ENCODE data around the gene MANBA.

MANBA gene

DNA sequence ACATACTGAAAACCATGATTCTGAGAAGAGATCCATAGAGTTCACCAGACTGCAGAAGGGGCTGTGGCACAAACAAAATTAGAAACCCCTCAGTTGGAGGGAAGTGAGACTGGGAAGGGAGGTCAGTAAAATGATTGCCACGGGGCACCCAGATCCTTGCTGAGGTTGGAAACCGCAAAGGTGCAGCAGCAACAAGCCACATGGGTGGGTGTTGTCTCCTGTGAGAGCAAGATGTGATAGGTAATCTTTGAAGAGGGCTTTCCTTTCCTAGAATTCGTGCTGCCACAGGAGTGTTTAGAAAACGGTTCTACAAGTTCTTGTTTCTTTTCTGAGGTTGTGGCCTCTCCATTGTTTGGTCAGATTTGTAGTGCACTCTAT is 174.1 kb downstream of the MANBA start:
- H3K27ac ChIP-seq: no peak overlapping the region
- TF ChIP-seq ZFX (IDR thresholded peaks at IDR 0.05; ENCODE audit: borderline replicate concordance): no peak
- no peak for TF ChIP-seq CTCF (IDR thresholded peaks at IDR 0.05)

GRCh38 chr4:102586002-102586643 is 174.6 kb downstream of the MANBA start:
- H3K27ac ChIP-seq: no peak overlapping the region
- TF ChIP-seq ZFX (IDR thresholded peaks at IDR 0.05; ENCODE audit: borderline replicate concordance) (no peak), CTCF (IDR thresholded peaks at IDR 0.05) (no peak)

DNA sequence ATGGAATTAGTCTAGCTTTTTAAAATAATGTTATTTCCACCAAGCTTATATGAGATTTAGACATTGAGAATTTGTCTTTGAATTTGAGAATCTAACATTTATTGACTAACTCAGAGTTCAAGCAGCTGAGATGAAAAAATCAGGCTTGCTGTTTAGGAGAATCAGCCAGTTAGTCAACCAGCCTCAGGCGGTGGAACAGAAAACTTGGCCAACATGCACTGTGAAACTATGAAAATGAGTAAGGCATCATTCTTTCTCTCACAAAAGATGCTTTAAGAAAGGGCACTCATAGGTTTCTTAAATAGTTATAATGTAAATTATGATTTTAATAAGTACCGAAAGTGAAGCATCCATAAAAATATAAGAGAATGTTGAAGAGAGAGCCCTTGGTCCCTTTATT is 175.4 kb downstream of the MANBA start:
- no peak for TF ChIP-seq ZFX (IDR thresholded peaks at IDR 0.05; ENCODE audit: borderline replicate concordance)
- no peak for TF ChIP-seq CTCF (IDR thresholded peaks at IDR 0.05)
- no peak overlapping the region for H3K27ac ChIP-seq

GRCh38 chr4:102584091-102584490 is 176.7 kb downstream of the MANBA start:
- TF ChIP-seq ZFX (IDR thresholded peaks at IDR 0.05; ENCODE audit: borderline replicate concordance): no peak
- TF ChIP-seq CTCF (IDR thresholded peaks at IDR 0.05): no peak
- no peak overlapping the region for H3K27ac ChIP-seq

Measured in 22Rv1 (cell line).